IMR-90 (cell line): Measurements from ENCODE around the gene RPS6KA6.

Experiments
- BHLHE40 ChIP-seq: fragments of 150-350 bp; IDR thresholded peaks from 2 replicates; pipeline ENCODE4 v1.6.1; 2016; ENCODE audit warnings: mild to moderate bottlenecking, low read depth, low read length
- CEBPB ChIP-seq: IDR thresholded peaks from 2 replicates; pipeline ENCODE4 v1.6.1; 2012; ENCODE audit warnings: low read depth, low read length, improper control_type of control experiment
- CHD1 ChIP-seq: IDR thresholded peaks from 2 replicates; pipeline ENCODE4 v1.6.1; 2012; ENCODE audit warnings: low read depth, low read length, improper control_type of control experiment
- FOS ChIP-seq: fragments of 150-350 bp; IDR thresholded peaks from 2 replicates; pipeline ENCODE4 v1.6.1; 2016; ENCODE audit warnings: low read depth, low read length
- MAFK ChIP-seq: IDR thresholded peaks from 2 replicates; pipeline ENCODE4 v1.6.1; 2012; ENCODE audit warnings: low read depth, low read length, improper control_type of control experiment
- MAZ ChIP-seq: IDR thresholded peaks from 2 replicates; pipeline ENCODE4 v1.6.1; 2012; ENCODE audit warnings: low read depth, mild to moderate bottlenecking, low read length, improper control_type of control experiment, moderate library complexity, borderline replicate concordance
- MXI1 ChIP-seq: IDR thresholded peaks from 2 replicates; pipeline ENCODE4 v1.6.1; 2012; ENCODE audit warnings: low read depth, mild to moderate bottlenecking, low read length, moderate library complexity, borderline replicate concordance
- POLR2A ChIP-seq: IDR thresholded peaks from 2 replicates; pipeline ENCODE4 v1.6.1; 2012; ENCODE audit warnings: mild to moderate bottlenecking, low read depth, low read length
- RAD21 ChIP-seq: IDR thresholded peaks from 2 replicates; pipeline ENCODE4 v1.6.1; 2012; ENCODE audit warnings: low read length, improper control_type of control experiment
- RFX5 ChIP-seq: IDR thresholded peaks from 2 replicates; pipeline ENCODE4 v1.8.0; 2012; ENCODE audit warnings: low read depth, mild to moderate bottlenecking, low read length, moderate library complexity
- TF ChIP-seq, protein P1 (sequence below): conservative IDR thresholded peaks from 2 replicates; pipeline ENCODE4 v1.5.1; 2012; ENCODE audit warnings: mild to moderate bottlenecking, low read depth, low read length, improper control_type of control experiment
- TF ChIP-seq, protein P2 (sequence below): fragments of 150-350 bp; IDR thresholded peaks from 2 replicates; pipeline ENCODE4 v1.6.1; 2016; ENCODE audit warnings: low read depth, mild to moderate bottlenecking, low read length, moderate library complexity, borderline replicate concordance

GRCh38 chrX:84199688-84200087 is 11.7 kb upstream of the RPS6KA6 start:
- TF ChIP-seq, protein P1, sequence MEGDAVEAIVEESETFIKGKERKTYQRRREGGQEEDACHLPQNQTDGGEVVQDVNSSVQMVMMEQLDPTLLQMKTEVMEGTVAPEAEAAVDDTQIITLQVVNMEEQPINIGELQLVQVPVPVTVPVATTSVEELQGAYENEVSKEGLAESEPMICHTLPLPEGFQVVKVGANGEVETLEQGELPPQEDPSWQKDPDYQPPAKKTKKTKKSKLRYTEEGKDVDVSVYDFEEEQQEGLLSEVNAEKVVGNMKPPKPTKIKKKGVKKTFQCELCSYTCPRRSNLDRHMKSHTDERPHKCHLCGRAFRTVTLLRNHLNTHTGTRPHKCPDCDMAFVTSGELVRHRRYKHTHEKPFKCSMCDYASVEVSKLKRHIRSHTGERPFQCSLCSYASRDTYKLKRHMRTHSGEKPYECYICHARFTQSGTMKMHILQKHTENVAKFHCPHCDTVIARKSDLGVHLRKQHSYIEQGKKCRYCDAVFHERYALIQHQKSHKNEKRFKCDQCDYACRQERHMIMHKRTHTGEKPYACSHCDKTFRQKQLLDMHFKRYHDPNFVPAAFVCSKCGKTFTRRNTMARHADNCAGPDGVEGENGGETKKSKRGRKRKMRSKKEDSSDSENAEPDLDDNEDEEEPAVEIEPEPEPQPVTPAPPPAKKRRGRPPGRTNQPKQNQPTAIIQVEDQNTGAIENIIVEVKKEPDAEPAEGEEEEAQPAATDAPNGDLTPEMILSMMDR: no peak
- no peak for TF ChIP-seq POLR2A
- TF ChIP-seq MXI1: no peak
- no peak for TF ChIP-seq FOS
- TF ChIP-seq MAZ: no peak
- TF ChIP-seq CEBPB: no peak
- TF ChIP-seq RFX5: no peak
- TF ChIP-seq RAD21: no peak
- no peak for TF ChIP-seq BHLHE40
- no peak for TF ChIP-seq CHD1
- TF ChIP-seq, protein P2, sequence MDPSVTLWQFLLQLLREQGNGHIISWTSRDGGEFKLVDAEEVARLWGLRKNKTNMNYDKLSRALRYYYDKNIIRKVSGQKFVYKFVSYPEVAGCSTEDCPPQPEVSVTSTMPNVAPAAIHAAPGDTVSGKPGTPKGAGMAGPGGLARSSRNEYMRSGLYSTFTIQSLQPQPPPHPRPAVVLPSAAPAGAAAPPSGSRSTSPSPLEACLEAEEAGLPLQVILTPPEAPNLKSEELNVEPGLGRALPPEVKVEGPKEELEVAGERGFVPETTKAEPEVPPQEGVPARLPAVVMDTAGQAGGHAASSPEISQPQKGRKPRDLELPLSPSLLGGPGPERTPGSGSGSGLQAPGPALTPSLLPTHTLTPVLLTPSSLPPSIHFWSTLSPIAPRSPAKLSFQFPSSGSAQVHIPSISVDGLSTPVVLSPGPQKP: no peak
- no peak for TF ChIP-seq MAFK
